GM19452 (cell line): ENCODE measurements around the gene AHCYL2.
"Not testable (repeated sequence)": the region's sequence is repeated elsewhere in the genome, so short reads cannot be mapped to it uniquely, and the experiment has no call there.

Experiments
- ATAC-seq: cut with Tn5 transposase; IDR thresholded peaks from one replicate; pipeline ENCODE4 v1.9.1; 2021; ENCODE audit not compliant: unreplicated experiment

Gene AHCYL2

DNA sequence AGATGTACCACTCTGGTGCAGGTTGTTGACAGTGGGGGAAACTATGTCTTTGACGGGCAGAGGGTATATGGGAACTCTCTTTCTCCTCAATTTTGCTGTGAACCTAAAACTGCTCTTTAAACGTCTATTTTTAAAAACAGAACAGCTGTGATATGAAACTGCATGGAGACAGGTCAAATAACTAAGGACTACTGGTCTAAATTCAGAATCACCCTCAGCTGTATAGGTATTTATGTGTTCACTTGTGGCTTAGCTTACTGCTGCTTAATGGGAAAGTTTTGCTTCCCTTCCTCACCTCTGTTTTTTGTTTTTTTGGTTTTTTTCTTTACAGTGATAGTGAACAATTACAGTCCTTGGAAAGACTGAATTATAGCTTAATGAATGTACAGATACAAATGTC is 122.5 kb downstream of the AHCYL2 start:
- no peak for ATAC-seq

DNA sequence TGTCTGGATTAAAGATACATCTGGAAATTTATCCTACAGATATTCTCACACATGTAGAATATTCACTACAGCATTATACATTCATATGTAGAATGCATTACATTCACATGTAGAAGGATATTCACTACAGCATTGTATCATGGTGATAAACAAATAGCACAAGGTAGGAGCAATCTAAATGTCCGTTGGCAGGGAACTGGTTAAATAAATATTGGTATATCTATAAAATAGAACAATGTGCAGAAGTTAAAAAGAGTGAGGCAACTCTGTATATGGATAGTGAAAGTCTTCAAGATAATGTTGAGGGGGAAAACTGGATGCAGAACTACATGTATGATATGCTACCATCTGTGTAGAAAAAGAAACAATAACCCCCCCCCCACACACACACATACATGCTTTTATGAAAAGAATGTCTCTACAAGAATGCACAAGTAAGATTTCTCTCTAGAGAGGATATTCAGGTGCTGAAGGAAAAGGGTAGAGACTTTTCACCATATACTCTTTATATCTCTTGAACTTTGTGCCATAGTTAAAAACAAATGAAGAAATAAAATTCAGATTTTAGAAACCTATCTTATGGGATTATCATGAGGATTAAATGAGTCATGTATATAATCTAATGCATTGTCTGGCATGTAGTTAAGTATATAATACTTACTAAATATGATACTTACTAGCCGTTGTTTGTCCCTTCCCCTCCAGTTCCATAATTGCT is 123.4 kb downstream of the AHCYL2 start:
- ATAC-seq: no peak

DNA sequence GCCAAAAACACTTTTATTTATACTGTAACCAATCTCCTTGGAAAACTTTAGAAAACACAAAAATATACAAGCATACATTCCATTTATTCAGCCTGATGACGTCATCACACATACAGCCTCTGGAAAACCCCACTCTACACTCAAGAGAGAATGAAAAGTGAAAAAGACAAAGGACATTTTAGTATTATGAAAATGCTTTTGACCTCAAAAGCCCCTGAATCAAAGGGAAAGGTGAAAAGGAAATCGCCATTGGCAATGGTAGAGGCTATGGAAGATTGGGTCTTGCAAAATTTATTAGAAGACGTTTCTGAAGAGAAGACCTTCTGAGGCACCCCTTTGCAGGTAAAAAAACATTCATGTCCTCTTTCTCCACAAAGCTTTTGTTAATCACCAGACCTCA is 126.5 kb downstream of the AHCYL2 start:
- ATAC-seq: no peak

DNA sequence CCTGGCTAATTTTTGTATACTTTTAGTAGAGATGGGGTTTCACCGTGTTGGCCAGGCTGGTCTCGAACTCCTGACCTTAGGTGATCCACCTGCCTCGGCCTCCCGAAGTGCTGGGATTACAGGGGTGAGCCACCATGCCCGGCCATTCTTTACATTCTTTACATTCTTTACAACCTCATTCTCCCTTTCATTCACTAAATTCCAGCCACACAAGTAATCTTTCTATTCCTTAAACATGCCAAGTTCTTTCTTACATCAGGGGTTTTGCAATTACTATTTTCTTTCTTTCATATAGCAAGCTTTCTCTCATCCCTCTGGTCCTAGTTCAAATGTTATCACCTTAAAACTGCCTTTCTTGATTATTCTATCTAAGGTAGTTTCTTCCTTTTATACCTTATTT is 128.3 kb downstream of the AHCYL2 start:
- not testable (repeated sequence) for ATAC-seq

DNA sequence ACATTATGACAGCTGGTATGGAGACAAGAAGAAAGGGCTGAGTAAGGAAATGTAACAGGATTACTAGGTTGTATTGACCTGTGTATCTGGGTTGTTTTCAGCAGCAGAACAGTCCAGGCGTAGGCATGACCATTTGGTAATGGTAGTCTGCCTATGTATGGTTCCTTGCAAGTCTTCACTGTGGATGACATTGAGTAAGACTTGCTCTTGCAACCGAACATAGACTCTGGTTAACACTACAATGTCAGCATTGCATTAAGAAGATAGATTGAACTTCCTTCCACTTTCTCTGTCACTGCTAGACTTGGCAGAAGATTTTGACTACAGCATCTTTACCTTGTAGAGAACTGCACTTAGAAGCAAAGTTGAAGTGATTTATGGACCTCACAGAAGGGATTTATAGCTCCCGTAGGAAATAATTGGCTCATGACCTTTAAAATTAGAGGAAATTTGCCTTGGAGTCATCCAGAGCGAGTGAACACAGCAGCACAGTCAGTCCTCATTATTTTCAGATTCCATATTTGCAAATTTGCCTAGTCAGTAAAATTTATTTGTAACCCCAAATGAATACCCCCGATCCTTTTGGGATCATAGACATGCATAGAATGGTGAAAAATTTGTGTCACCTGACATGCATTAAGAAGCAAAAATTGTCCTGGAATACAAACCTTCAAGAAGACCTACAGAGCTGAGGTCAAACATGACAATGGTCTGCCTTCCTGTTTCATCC is 129.8 kb downstream of the AHCYL2 start:
- no peak for ATAC-seq

DNA sequence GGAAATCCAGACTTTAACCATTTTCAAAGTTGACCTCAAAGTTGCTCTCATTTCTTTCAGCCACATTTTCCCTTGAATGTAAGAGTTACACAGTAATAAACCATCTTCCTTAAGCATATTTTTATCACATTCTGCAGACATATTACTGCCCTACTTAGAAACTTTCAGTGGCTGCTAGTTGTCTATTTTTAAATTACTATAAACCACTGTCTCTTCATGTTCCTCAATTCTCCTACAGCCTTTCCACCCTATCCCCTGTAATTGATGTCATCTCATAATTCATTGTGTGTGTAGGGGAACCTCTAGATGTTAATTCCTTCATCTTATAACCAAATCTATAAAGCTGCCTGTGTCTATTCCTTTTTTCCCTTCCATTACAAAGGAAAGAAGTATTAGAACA is 131.3 kb downstream of the AHCYL2 start:
- ATAC-seq: no peak

DNA sequence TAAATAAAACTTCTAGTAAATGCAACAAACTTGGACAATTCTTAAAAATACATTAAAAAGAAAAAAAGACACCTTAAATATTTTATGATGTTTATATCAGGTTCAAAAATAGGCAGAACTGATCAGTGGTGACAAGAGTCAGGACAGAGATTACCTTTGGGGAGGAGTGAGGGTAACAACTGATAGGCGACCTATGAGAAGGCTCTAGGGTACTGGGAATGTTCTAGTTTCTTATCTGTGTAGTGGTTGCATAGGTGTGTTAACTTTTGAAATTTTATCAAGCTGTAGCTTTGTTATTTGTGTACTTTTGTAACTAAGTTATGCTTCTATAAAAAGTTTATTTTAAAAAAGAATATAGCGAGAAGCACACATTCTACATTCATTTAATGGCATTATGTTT is 134.3 kb downstream of the AHCYL2 start:
- no peak for ATAC-seq

DNA sequence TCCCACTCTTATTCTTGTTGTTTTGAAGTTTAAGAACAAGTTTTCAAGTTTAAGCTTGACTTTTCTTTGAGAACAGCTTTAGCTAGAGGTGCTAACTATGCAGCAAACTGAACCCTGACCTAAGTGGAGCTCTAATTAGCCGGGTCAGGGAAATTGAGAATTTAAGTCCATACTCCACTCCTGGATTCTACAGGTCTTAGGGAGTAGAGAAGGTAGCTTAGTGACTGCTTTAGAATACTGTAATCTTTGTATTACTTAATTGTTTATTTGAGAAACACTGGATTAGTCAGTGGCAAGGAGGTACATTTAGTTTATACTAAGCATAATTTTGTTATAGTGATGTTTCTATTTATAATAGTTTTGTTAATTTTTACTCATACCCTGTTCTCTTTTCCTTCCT is 134.8 kb downstream of the AHCYL2 start:
- ATAC-seq: no peak

DNA sequence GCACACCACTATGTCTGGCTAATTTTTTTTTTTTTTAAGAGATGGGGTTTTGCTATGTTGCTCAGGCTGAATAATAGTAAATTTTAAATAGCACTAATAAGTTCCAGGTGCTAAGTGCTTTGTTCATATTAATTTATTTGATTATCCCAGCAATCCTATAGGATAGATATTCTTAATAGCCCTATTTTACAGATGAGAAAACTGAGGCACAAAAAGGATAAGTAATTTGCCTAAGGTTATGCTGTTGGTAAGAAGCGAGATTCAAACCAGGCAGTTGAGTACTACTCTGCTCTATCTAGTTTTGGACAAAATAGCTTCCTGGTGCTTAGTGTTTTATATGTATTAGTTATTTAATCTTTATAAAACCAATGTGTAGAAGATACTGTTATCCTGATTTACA is 136.9 kb downstream of the AHCYL2 start:
- ATAC-seq: no peak

DNA sequence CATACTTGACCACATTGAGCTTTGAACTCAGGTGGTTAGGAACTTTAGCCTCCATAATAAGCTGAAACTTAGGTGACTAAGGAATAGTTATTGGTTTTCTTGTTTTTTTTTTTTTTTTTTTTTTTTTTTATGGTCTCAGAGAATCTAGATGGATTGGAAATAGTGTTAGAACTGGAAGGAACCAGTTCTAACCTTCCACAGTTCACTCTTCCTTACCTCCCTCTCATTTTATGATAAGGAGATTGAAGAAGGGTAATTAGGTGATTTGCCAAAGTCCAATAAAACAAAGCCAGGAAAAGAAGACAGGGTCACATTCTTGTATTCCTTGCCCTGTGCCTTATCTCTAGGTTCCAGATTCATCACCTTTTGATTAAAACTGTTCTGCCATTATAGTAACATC is 137.7 kb downstream of the AHCYL2 start:
- ATAC-seq: no peak

DNA sequence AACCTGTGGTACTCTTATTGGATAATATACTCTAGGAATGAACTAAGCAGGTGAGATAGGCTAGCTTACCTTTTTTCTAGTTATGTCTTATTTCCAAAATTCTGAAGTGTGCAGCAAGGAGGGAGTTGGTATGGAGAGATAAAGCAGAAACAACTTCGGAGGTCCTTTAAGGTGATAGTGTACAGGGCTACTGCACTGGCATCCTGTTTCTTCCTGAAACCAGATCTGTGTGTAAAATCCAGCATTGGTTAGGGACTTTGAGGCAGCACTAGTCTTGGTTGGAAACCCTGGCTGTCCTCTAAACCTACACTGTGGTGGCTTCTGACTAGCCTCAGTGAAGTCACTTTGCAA is 142.5 kb downstream of the AHCYL2 start:
- ATAC-seq: no peak

DNA sequence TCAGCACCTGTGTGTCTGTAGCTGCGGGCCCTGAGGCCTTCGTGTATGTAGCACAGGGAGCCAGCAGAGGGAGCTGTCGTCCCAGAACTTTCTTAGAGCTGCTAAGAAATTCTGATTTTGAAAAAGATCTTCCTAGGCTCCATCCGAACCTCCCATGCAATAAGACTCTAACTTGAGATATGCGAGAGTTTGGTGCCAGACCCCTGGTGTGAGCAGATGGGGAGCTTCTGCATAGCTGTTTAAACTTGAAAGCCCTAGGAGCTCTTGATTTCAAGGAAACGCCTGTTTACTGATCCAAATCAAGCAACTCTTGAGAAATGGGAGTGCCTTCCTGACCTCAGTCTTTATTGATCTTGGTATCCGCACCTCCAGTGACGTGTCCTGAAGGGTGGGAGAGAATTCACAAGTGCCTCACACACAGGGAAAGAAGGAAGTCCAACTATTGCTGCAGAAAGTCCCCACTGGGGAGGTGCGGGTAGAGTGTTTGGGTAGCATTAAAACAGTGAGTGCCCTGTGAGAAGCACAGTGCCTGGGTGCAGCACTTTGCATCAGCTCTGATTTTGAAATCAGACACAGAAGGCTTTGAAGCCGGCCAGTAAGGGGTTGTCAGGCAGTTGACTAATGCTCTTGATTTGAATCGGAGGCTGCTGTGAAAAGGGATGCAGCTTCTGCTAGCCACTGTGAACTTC is 143.0 kb downstream of the AHCYL2 start:
- peak; percentile 64 for ATAC-seq

DNA sequence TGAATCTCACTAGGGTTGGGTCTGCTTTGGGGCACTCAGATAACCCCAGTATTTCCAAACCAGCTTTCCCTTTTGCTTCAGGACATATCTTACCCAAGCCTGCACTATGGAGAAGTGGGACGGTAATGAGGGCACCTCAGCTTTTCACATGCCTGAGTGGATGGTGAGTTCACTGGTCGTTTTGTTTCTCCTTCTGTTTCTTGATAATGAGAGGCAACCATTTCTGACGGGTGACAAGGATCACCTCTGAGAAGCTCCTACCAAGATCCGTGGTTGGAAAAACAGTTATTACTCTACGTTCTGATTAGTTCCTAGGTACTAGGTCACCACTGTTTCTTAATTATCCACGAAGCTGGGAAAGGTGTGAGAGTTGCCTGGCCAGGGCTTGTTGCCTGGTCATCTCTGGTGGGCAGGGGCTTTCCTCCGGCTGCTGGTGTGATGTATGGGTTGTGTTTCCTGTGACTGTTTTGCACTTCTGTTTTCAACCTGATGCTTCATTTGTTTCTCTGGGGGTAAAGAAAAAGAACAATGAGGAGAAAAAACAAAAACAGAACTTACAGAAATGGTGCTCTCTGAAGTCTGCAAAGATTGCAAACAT is 143.7 kb downstream of the AHCYL2 start:
- ATAC-seq: peak; percentile 44

DNA sequence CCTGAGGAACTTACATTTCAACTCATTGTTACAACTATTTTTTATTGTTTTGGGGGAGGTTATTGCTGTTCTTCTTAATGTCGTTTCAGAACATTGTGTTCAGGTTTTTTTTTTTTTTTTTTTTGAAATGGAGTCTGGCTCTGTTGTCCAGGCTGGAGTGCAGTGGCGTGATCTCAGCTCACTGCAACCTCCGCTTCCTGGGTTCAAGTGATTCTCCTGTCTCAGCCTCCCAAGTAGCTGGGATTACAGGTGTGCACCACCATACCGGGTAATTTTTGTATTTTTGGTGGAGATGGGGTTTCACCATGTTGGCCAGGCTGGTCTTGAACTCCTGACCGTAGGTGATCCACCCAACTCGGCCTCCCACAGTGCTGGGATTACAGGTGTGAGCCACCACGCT is 144.6 kb downstream of the AHCYL2 start:
- ATAC-seq: not testable (repeated sequence)

DNA sequence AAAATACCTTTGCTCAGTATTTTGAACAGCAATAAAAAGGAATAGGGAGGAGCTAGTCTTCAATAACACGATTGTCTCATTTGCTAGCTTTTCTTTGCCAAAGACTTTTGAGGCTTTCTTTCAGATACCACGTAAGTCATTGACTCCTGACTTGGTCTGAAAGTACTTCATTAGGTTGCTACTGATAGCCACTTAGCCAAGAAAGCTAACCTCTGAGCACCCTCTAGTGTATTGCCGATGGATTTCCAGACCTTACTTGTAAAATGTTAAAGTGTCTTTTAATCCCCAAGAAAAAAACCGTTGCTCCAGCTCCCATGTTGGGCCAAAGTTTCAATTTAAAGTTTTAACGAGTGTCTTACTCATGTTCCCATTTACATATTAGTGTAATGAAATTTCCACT is 146.0 kb downstream of the AHCYL2 start:
- ATAC-seq: no peak

DNA sequence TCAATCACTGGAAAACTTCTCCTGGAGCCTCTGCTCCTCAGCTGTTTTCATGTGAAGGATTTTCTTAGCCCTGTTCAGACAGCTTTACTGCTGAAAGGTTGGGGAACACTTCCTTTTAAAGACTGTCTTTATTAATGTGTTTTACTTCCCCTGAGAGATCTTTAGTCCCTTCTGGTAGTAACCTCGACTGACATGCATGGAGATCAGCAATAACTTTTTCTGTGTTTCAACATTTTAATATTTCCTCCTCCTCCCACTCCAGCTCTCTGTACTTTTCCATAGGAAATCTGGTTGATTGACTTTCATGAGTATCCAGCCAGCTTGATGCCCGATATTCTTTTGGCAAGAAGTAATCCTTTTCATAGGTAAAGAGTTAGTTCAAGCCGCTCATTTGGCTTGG is 146.7 kb downstream of the AHCYL2 start:
- ATAC-seq: no peak

DNA sequence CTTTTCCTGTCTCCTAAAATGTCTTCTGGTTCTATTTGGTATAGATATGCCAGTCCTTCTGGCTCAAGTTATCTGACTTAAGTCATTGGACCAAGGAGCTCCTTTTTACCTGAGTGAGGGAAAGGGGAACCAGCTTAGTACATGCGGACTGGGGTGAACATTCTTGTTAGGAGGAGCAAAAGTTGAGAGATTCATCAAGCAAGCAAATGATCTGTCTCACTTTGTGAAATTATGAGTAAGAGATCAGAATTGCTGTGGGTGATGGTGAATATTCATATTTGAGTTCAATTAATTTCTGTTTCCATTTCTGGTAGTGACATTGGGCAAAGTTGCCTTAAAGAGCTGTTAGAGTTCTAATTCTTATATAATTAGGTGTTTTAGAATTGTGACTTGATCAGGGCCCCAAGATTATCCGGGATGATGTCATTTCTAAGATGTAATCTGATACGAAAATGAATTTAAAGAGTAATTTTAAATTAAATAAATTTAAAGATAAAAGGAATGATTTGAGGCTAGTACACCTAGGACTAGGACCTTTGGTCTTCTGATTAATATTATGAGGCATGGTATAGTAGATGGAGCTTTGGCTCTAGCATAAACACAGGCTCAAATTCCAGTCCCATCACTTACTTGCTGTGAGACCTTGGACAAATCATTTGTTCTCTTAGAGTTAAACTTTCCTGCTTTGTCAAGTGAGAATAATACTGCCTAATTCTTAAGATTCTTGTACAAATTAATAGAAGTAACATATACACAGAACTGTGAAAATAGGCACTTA is 149.0 kb downstream of the AHCYL2 start:
- no peak for ATAC-seq

DNA sequence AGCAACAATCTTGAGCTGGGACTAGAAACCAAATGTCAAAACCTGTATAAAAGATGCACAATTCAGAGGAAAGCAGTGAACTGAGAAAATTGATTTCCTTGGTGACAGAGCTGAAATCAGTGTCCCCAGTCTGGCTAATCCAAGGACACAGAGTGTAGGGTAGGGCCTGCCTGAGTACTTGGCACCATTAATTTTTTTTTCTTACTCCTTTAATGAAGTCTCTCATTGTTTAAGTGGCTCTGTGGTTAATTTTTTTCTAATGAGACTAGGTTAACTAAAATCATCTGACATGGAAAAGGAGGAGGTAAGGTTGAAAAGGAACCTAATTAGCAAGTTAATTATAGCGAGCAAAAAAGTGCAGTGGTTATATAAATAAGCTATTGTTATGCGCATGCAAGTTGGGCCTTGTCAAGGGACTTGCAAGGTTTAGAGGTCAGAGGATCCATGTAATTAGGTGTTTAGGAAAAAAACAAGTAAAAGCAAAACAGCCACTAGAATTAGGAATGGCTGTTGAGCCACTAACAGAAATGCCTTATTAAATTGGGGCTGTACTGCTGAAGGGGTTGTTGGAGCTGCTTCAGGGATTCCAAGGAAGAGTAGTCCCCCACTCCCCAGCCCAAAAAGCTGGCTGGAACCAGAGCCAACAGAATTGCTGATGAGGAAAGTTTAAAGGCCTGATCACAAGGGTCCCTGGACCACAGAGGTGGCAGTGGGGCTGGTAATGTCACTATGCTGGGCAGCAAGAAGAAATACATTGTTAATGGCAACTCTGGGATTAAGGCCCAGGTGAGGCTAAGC is 150.5 kb downstream of the AHCYL2 start:
- ATAC-seq: no peak

DNA sequence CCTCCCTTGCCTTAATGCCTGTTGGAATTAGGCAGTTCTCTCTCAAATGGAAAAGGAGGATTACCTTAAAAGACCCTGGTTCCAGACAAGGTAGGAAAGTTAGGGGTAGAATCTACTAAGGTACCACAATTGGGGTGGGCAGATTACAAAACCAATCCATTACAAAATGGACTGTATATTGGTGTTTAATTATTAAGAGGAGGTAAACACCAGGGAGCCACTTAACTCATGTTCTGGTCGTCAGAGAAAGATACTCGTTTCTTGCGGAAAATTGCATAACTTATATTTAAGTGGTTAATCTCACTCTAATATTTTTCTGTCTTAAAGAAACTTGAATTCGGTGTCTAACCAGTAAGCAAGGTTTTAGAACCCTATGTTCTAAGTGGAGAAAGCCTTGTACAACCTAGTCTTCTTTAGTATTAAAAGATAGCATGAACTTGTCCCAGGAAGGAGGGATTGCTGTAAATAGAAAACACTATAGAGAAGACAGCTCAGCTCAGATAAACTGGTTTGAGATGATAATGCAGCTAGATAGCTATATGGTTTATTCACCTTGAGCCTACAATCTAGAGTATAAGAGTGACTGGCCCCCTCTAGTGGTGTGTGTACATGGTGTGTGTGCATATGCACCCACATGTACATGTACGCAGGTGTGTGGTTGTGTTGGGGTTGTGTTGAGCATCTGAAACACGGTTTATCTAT is 151.4 kb downstream of the AHCYL2 start:
- ATAC-seq: no peak
